Kidney (tissue), 14 donors: Measurements from ENCODE around the gene LONP1. TPM values are rescaled to one million over a fixed set of nuclear protein-coding genes. Genes with fewer than 3 reads are reported as not detected.

Source experiments
- DNase-seq, 5 donors: peaks; one replicate each; pipeline ENCODE4 v3.0.0-alpha.2; 2013 to 2020
- FAIRE-seq: peaks from 2 replicates; lab custom pipeline; 2012; peaks lifted over from hg19 to GRCh38; lab: Jason Lieb, UNC
- H3K27ac ChIP-seq, 2 donors: one replicate each; pipeline ENCODE4 v1.7.0; 2013; ENCODE audit warnings: low read depth in 2 of 2, low read length in 2 of 2, inconsistent platforms in 1 of 2
- H3K27me3 ChIP-seq: one replicate; pipeline ENCODE4 v1.7.1; 2013; ENCODE audit warnings: low read length, inconsistent platforms; ENCODE audit not compliant: control insufficient read depth, insufficient read depth
- H3K36me3 ChIP-seq, 3 donors: one replicate each; pipeline versions ENCODE4 v1.7.0 to v1.7.1; 2013; ENCODE audit warnings: low read length in 3 of 3, control low read depth in 1 of 3, inconsistent platforms in 1 of 3; ENCODE audit not compliant: insufficient read depth in 3 of 3, control insufficient read depth in 2 of 3
- H3K4me1 ChIP-seq, 3 donors: one replicate each; pipeline versions ENCODE4 v1.7.0 to v1.7.1; 2013; ENCODE audit warnings: low read length in 3 of 3, inconsistent platforms in 1 of 3, low read depth in 1 of 3; ENCODE audit not compliant: control insufficient read depth in 2 of 3, insufficient read depth in 2 of 3
- H3K4me3 ChIP-seq, 3 donors: one replicate each; pipeline versions ENCODE4 v1.7.0 to v1.8.1; 2013; ENCODE audit warnings: low read length in 3 of 3, control low read depth in 1 of 3, inconsistent platforms in 1 of 3
- H3K9ac ChIP-seq, 3 donors: one replicate each; pipeline versions ENCODE4 v1.7.0 to v1.7.1; 2013; ENCODE audit warnings: low read length in 3 of 3, control low read depth in 1 of 3, inconsistent platforms in 1 of 3
- H3K9me3 ChIP-seq, 3 donors: one replicate each; pipeline versions ENCODE4 v1.7.0 to v1.7.1; 2013; ENCODE audit warnings: low read length in 3 of 3, control low read depth in 1 of 3, inconsistent platforms in 1 of 3; ENCODE audit not compliant: control insufficient read depth in 2 of 3, insufficient read depth in 1 of 3
- intact Hi-C: fragments of 100-400 bp; cut with DNase I; formaldehyde crosslinking; loops from one replicate; pipeline ENCODE4 v1.11.1; 2022
- polyA plus RNA-seq: library from polyadenylated mRNA; stranded (reverse); fragments of 350-450 nt; fragmentation: Illumina TruSeq; extraction: RNeasy Lipid Tissue Mini Kit (QIAGEN cat#74804); gene quantifications from one replicate; pipeline ENCODE4 v1.2.3, GENCODE V29; 2014; ENCODE audit warnings: low read depth, low replicate concordance; ENCODE audit not compliant: insufficient read depth
- total RNA-seq: library from RNA; stranded (reverse); fragmentation: NEBNext Ultra II Directional; extraction: Animal tissue kit (Norgen Biotek cat#: 25700); gene quantifications from one replicate; pipeline ENCODE4 v1.2.1, GENCODE V29; 2021
- TF ChIP-seq, protein P1 (sequence below): IDR thresholded peaks from 3 replicates; pipeline ENCODE4 v1.5.1; 2012; ENCODE audit warnings: mild to moderate bottlenecking, moderate library complexity, borderline replicate concordance; ENCODE audit not compliant: insufficient read depth; ENCODE audit errors: extremely low read depth
- donor health status: control.
- donor health status: control.
- donor health status: control.
- donor health status: control.
- donor health status: control.
- donor health status: DM: yes; HTN: yes; CAD: no.
- donor health status: Normal renal cell carcinoma (clear cell type).

The LONP1 gene
- total and polyA plus RNA-seq, 2 donors from 2014 or later: 67.1 to 71.5 TPM

DNA sequence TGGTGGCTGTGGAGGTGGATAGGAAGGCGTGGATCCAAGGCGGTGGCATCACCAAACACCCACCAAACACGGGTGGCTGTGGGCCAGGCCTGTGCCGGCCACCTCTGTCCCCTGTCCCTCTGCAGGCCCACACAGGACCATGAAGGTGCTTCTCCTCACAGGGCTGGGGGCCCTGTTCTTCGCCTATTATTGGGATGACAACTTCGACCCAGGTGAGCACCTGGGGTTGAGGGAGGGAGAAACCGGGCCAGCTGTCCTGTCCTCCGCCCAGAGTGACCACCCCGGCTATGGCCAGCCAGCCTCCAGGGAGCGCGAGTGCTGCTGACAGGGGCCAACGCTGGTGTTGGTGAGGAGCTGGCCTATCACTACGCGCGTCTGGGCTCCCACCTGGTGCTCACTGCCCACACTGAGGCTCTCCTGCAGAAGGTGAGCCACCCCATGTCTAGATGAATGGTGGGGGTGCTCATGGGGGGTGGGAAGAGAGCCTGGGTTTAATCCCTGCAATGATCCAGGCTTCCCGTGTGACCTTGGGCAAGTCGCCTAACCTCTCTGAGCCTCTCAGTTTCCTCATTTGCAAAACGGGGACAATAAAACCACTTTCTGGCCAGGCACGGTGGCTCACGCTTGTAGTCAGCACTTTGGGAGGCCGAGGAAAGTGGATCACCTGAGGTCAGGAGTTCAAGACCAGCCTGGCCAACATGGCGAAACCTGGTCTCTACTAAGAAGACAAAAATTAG, 35.1 kb downstream of the LONP1 start:
- Histone ChIP-seq H3K36me3 (no peaks in the 10 kb centered on the region), H3K9ac (no peak overlapping the region), H3K9me3 (no peaks in the 10 kb centered on the region), H3K4me3 (no peak overlapping the region), H3K4me1 (peaks cover 0 to 8% (median 0%) of the 10 kb centered on the region in 3 donors), H3K27me3 (no peaks in the 10 kb centered on the region), H3K27ac (no peak overlapping the region)
- DNase-seq: peak in 1 of 5 donors; percentile 78
- TF ChIP-seq, protein P1, sequence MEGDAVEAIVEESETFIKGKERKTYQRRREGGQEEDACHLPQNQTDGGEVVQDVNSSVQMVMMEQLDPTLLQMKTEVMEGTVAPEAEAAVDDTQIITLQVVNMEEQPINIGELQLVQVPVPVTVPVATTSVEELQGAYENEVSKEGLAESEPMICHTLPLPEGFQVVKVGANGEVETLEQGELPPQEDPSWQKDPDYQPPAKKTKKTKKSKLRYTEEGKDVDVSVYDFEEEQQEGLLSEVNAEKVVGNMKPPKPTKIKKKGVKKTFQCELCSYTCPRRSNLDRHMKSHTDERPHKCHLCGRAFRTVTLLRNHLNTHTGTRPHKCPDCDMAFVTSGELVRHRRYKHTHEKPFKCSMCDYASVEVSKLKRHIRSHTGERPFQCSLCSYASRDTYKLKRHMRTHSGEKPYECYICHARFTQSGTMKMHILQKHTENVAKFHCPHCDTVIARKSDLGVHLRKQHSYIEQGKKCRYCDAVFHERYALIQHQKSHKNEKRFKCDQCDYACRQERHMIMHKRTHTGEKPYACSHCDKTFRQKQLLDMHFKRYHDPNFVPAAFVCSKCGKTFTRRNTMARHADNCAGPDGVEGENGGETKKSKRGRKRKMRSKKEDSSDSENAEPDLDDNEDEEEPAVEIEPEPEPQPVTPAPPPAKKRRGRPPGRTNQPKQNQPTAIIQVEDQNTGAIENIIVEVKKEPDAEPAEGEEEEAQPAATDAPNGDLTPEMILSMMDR: no peak
- FAIRE-seq: no peak
- intact Hi-C loops: no loop called here

DNA sequence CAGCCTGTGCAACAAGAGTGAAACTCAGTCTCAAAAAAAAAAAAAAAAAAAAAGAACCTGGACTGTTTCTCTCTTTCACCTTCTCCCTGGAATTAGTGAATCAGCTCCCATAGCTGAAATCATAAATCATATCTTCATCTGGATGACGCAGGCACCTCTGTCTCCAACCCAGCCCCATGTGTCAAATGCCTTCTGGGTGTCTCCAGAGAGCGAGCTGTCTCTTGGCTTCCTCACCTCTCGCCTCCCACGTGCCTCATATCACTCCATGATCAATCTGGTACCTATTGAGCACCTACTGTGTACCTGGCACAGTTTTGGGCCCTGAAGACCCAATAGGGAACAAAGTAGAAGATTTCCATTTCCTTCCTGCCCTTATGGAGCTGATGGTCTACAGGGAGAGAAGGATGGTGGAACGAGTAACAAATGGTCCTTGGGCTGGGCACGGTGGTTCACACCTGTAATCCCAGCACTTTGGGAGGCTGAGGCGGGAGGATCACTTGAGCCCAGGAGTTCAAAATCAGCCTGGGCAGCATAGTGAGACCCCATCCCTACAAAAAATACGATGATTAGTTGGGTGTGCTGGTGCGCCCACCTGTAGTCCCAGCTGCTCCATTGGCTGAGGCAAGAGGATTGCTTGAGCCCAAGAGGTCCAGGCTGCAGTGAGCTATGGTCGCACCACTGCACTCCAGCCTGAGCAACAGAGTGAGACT, 36.6 kb downstream of the LONP1 start:
- Histone ChIP-seq H3K27ac (no peak overlapping the region), H3K36me3 (no peaks in the 10 kb centered on the region), H3K4me1 (peaks cover 0 to 14% (median 5%) of the 10 kb centered on the region in 3 donors), H3K27me3 (no peaks in the 10 kb centered on the region), H3K9me3 (no peaks in the 10 kb centered on the region), H3K4me3 (no peak overlapping the region), H3K9ac (no peak overlapping the region)
- TF ChIP-seq, protein P1: no peak
- DNase-seq: no peak
- no peak for FAIRE-seq
- intact Hi-C loops: no loop called here

DNA sequence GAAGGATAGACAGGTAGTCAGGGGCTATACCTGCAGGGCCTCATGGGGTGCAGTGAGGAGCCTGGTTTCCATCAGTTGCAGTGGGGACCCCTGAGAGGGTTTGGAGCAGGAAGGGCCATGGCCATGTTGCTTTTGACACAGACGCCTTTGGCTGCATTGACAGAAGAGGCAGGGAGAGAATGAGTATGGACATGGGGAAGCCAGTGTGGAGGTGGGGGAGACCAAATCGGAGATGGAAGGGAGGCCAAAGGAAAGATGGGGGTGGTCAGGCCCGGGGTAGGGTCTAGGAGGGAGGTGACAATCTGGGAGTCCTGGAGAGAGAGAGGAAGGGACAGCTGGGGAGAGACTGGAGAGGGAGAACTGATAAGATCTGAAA, 37.9 kb downstream of the LONP1 start:
- peak in 1 of 5 donors; percentile 58 for DNase-seq
- Histone ChIP-seq H3K9me3 (no peaks in the 10 kb centered on the region), H3K36me3 (no peaks in the 10 kb centered on the region), H3K9ac (no peak overlapping the region), H3K27ac (no peak overlapping the region), H3K4me3 (no peak overlapping the region), H3K27me3 (no peaks in the 10 kb centered on the region), H3K4me1 (peaks cover 0 to 12% (median 5%) of the 10 kb centered on the region in 3 donors)
- FAIRE-seq: no peak
- TF ChIP-seq, protein P1: no peak
- intact Hi-C loops: no loop called here
